Colonic mucosa (tissue), 4 donors: ENCODE data around the gene RAD1. TPM values are rescaled to one million over a fixed set of nuclear protein-coding genes. Genes with fewer than 3 reads are reported as not detected.
A peak's percentile ranks its signal among the peaks of the same experiment; 100 is the strongest.

Experiments used
- DNase-seq: peaks from one replicate; pipeline ENCODE4 v3.0.0-alpha.2; 2020
- H3K27ac ChIP-seq: fragments of 200-600 bp; one replicate; pipeline ENCODE4 v1.8.0; 2021
- H3K27me3 ChIP-seq: fragments of 200-600 bp; one replicate; pipeline ENCODE4 v1.8.0; 2021
- H3K36me3 ChIP-seq: fragments of 200-600 bp; one replicate; pipeline ENCODE4 v1.8.0; 2021
- H3K4me1 ChIP-seq: fragments of 200-600 bp; one replicate; pipeline ENCODE4 v1.8.0; 2021; ENCODE audit warnings: mild to moderate bottlenecking
- H3K4me3 ChIP-seq: fragments of 200-600 bp; one replicate; pipeline ENCODE4 v1.8.0; 2021
- H3K9ac ChIP-seq, 2 donors: one replicate each; pipeline ENCODE4 v1.7.0; 2013; ENCODE audit warnings: control low read depth in 2 of 2, low read depth in 2 of 2, low read length in 2 of 2
- H3K9me3 ChIP-seq: fragments of 200-600 bp; one replicate; pipeline ENCODE4 v1.8.0; 2021
- CTCF ChIP-seq: fragments of 200-600 bp; IDR thresholded peaks from one replicate; pipeline ENCODE4 v1.8.0; 2022; ENCODE audit warnings: antibody characterized with exemption, mild to moderate bottlenecking
- intact Hi-C: fragments of 100-400 bp; cut with DNase I; formaldehyde crosslinking; loops from one replicate; pipeline ENCODE4 v1.14.1; 2022
- total RNA-seq, 2 donors: library from RNA; stranded (reverse); fragmentation: NEBNext Ultra II Directional in 1 of 2; extraction: Animal tissue kit (Norgen Biotek cat#: 25700) in 1 of 2; gene quantifications; one replicate each; pipeline ENCODE4 v1.2.1, GENCODE V29; 2021
- donor health status: healthy.
- donor health status: DM: no; HTN: no; CAD: no.
- donor health status: DM: no; HTN: no; CAD: no.

RAD1 gene
- total RNA-seq, 2 donors from 2014 or later, result 12.6 to 17.4 TPM

DNA sequence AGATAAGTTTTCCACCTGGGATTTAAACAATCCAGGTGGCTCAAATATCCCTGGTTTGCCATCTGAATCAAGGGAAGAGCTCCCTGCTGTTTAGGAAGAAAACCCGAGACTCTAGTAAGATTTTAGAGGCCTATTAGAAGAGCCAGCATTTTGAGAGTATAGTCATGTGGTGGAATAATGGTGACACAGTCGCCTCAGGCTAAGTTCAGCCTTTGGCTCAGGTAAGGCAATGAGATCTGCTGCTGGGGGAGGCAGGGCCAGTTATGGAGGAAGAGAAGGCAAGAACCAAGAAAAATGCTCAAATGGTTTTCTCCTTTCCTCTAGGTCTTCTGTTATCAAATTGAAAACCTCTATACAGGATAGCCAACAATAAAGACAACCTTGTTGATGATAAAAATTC lies 16.2 kb downstream of the RAD1 start:
- no peak overlapping the region for H3K27ac ChIP-seq
- H3K9me3 ChIP-seq, result no peaks in the 10 kb centered on the region
- intact Hi-C loops, result loop anchor here (2.0 kb wide), 2 partner anchors 376 to 412 kb away; no protein-coding TSS in a partner anchor
- TF ChIP-seq CTCF, result no peak
- no peaks in the 10 kb centered on the region for H3K4me1 ChIP-seq
- no peaks in the 10 kb centered on the region for H3K27me3 ChIP-seq
- H3K36me3 ChIP-seq, result no peaks in the 10 kb centered on the region
- no peak for DNase-seq
- no peak overlapping the region for H3K4me3 ChIP-seq
- H3K9ac ChIP-seq, result no peak overlapping the region

- peak; percentile 64 for DNase-seq
These were observed 16.9 kb downstream of the RAD1 start for GRCh38 chr5:34898258-34898895.

GRCh38 chr5:34897646-34898045 lies 17.7 kb downstream of the RAD1 start:
- H3K4me1 ChIP-seq, result no peaks in the 10 kb centered on the region
- no peak overlapping the region for H3K9ac ChIP-seq
- no peaks in the 10 kb centered on the region for H3K36me3 ChIP-seq
- H3K27ac ChIP-seq, result no peak overlapping the region
- H3K4me3 ChIP-seq, result no peak overlapping the region
- DNase-seq, result no peak
- no peak for TF ChIP-seq CTCF
- intact Hi-C loops, result loop anchor here (2.0 kb wide), 2 partner anchors 375 to 411 kb away; no protein-coding TSS in a partner anchor
- no peaks in the 10 kb centered on the region for H3K9me3 ChIP-seq
- no peaks in the 10 kb centered on the region for H3K27me3 ChIP-seq

More at GRCh38 chr5:34898258-34898895, 16.9 kb downstream of the RAD1 start:
- Histone ChIP-seq H3K27ac (no peak overlapping the region), H3K4me1 (no peaks in the 10 kb centered on the region), H3K36me3 (no peaks in the 10 kb centered on the region), H3K9me3 (no peaks in the 10 kb centered on the region), H3K27me3 (no peaks in the 10 kb centered on the region), H3K9ac (no peak overlapping the region), H3K4me3 (no peak overlapping the region)
- intact Hi-C loops, result loop anchor here (2.0 kb wide), 2 partner anchors 376 to 412 kb away; no protein-coding TSS in a partner anchor
- TF ChIP-seq CTCF, result peak; percentile 83

GRCh38 chr5:34895641-34896419 lies 19.5 kb downstream of the RAD1 start:
- Histone ChIP-seq H3K27me3 (no peaks in the 10 kb centered on the region), H3K9ac (no peak overlapping the region), H3K4me3 (no peak overlapping the region), H3K36me3 (no peaks in the 10 kb centered on the region), H3K9me3 (no peaks in the 10 kb centered on the region), H3K27ac (no peak overlapping the region), H3K4me1 (no peaks in the 10 kb centered on the region)
- TF ChIP-seq CTCF, result no peak
- no peak for DNase-seq
- intact Hi-C loops, result no loop called here

DNA sequence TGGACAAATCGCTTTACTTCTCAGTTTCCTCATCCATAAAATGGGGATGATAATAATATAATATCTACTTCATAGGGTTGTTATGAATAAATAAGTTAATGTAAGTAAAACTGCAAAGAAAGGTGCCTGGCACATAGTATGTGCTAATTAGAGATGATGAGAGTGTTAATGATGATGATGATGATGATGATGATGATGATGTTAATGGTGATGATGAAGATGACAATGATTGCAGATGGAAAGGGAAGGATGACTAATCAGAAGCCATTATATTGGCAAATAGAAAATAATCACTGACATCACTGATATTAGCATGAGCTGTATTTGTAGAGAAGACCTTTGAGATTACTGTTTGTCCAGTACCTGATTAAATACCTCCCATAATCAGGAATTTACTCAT lies 20.6 kb downstream of the RAD1 start:
- H3K9ac ChIP-seq, result no peak overlapping the region
- no peaks in the 10 kb centered on the region for H3K9me3 ChIP-seq
- no peak overlapping the region for H3K4me3 ChIP-seq
- H3K4me1 ChIP-seq, result no peaks in the 10 kb centered on the region
- no peak overlapping the region for H3K27ac ChIP-seq
- DNase-seq, result no peak
- no peak for TF ChIP-seq CTCF
- H3K36me3 ChIP-seq, result no peaks in the 10 kb centered on the region
- intact Hi-C loops, result no loop called here
- no peaks in the 10 kb centered on the region for H3K27me3 ChIP-seq
